SK-N-SH treated with all-trans-retinoic acid at 6 μM for 48 hours (cell line): ENCODE measurements around the gene SFN.

ENCODE experiments used
- ATAC-seq: fragments of 200-7000 bp; cut with Tn5 transposase; 3 replicates; pipeline ENCODE4 v1.9.1; 2020; ENCODE audit warnings: mild to moderate bottlenecking, moderate library complexity
- BACH2 ChIP-seq: fragments of 250-450 bp; sonication (Bioruptor Pico); IDR thresholded peaks from 2 replicates; pipeline ENCODE4 v1.9.0; 2021; ENCODE audit warnings: mild to moderate bottlenecking, borderline replicate concordance
- CREB5 ChIP-seq: fragments of 250-450 bp; sonication (Bioruptor Pico); IDR thresholded peaks from 2 replicates; pipeline ENCODE4 v1.5.1; 2020; ENCODE audit warnings: low read depth, mild to moderate bottlenecking, moderate library complexity
- CSDC2 ChIP-seq: fragments of 250-450 bp; sonication (Bioruptor Pico); IDR thresholded peaks from 2 replicates; pipeline ENCODE4 v1.5.0; 2020; ENCODE audit warnings: mild to moderate bottlenecking, moderate library complexity
- CSRNP3 ChIP-seq: fragments of 250-450 bp; sonication (Bioruptor Pico); IDR thresholded peaks from 2 replicates; pipeline ENCODE4 v1.5.1; 2021; ENCODE audit warnings: mild to moderate bottlenecking, moderate library complexity
- ESRRG ChIP-seq: fragments of 250-450 bp; sonication (Bioruptor Pico); IDR thresholded peaks from 2 replicates; pipeline ENCODE4 v1.6.1; 2021; ENCODE audit warnings: mild to moderate bottlenecking
- GLIS3 ChIP-seq: fragments of 250-450 bp; sonication (Bioruptor Pico); IDR thresholded peaks from 2 replicates; pipeline ENCODE4 v1.5.0; 2020; ENCODE audit warnings: mild to moderate bottlenecking, moderate library complexity
- ISL1 ChIP-seq: fragments of 250-450 bp; sonication (Bioruptor Pico); IDR thresholded peaks from 2 replicates; pipeline ENCODE4 v2.1.2; 2022; ENCODE audit warnings: mild to moderate bottlenecking, moderate library complexity
- OSR1 ChIP-seq: fragments of 250-450 bp; sonication (Bioruptor Pico); IDR thresholded peaks from 2 replicates; pipeline ENCODE4 v1.8.0; 2022; ENCODE audit warnings: moderate library complexity, mild to moderate bottlenecking, inconsistent platforms
- PATZ1 ChIP-seq: fragments of 250-450 bp; sonication (Bioruptor Pico); IDR thresholded peaks from 2 replicates; pipeline ENCODE4 v1.8.0; 2020; ENCODE audit warnings: mild to moderate bottlenecking, moderate library complexity, borderline replicate concordance
- POU6F1 ChIP-seq: fragments of 250-450 bp; sonication (Bioruptor Pico); IDR thresholded peaks from 2 replicates; pipeline ENCODE4 v1.8.0; 2021; ENCODE audit warnings: low read depth, mild to moderate bottlenecking, moderate library complexity, borderline replicate concordance
- PPARA ChIP-seq: fragments of 250-450 bp; sonication (Bioruptor Pico); IDR thresholded peaks from 2 replicates; pipeline ENCODE4 v1.5.0; 2020; ENCODE audit warnings: mild to moderate bottlenecking, borderline replicate concordance
- RARB ChIP-seq: fragments of 250-450 bp; sonication (Bioruptor Pico); IDR thresholded peaks from 2 replicates; pipeline ENCODE4 v1.8.0; 2021; ENCODE audit warnings: mild to moderate bottlenecking, moderate library complexity
- SNAI2 ChIP-seq: fragments of 250-450 bp; sonication (Bioruptor Pico); IDR thresholded peaks from 2 replicates; pipeline ENCODE4 v1.5.0; 2020; ENCODE audit warnings: mild to moderate bottlenecking, moderate library complexity
- TCF4 ChIP-seq: fragments of 250-450 bp; sonication (Bioruptor Pico); IDR thresholded peaks from 2 replicates; pipeline ENCODE4 v1.8.0; 2021; ENCODE audit warnings: mild to moderate bottlenecking, moderate library complexity, borderline replicate concordance
- TOX ChIP-seq: fragments of 250-450 bp; sonication (Bioruptor Pico); IDR thresholded peaks from 2 replicates; pipeline ENCODE4 v1.8.0; 2021; ENCODE audit warnings: mild to moderate bottlenecking, moderate library complexity, borderline replicate concordance
- ZC3H10 ChIP-seq: fragments of 250-450 bp; sonication (Bioruptor Pico); IDR thresholded peaks from 2 replicates; pipeline ENCODE4 v1.5.1; 2021; ENCODE audit warnings: mild to moderate bottlenecking, moderate library complexity
- ZFP3 ChIP-seq: fragments of 250-450 bp; sonication (Bioruptor Pico); IDR thresholded peaks from 2 replicates; pipeline ENCODE4 v1.5.0; 2020; ENCODE audit warnings: mild to moderate bottlenecking, moderate library complexity
- ZNF565 ChIP-seq: fragments of 450-650 bp; formaldehyde crosslinking; conservative IDR thresholded peaks from 2 replicates; pipeline ENCODE4 v1.5.0; 2020; ENCODE audit warnings: low read depth, mild to moderate bottlenecking, moderate library complexity
- ZNF70 ChIP-seq: fragments of 450-650 bp; formaldehyde crosslinking; IDR thresholded peaks from 2 replicates; pipeline ENCODE4 v1.5.0; 2020; ENCODE audit warnings: mild to moderate bottlenecking, moderate library complexity
- ZNF8 ChIP-seq: fragments of 450-650 bp; formaldehyde crosslinking; IDR thresholded peaks from 2 replicates; pipeline ENCODE4 v1.5.0; 2020; ENCODE audit warnings: mild to moderate bottlenecking, moderate library complexity

The SFN gene

GRCh38 chr1:26853156-26853555 lies 9.8 kb upstream of the SFN start:
- no peak for TF ChIP-seq ISL1 (CRISPR knock-in tag)
- no peak for TF ChIP-seq TCF4
- peak; percentile 94 for ATAC-seq

- ATAC-seq = no peak
- no peak for TF ChIP-seq ZNF70
- no peak for TF ChIP-seq RARB (CRISPR knock-in tag)
- no peak for TF ChIP-seq ISL1 (CRISPR knock-in tag)
- TF ChIP-seq CREB5 (CRISPR knock-in tag) = no peak
- no peak for TF ChIP-seq ZNF8
- no peak for TF ChIP-seq TCF4
- TF ChIP-seq OSR1 (CRISPR knock-in tag) = no peak
- TF ChIP-seq CSRNP3 = no peak
- TF ChIP-seq PATZ1 (CRISPR knock-in tag) = no peak
- no peak for TF ChIP-seq PPARA (CRISPR knock-in tag)
- TF ChIP-seq ZNF565 = no peak
- TF ChIP-seq CSDC2 = no peak
- no peak for TF ChIP-seq POU6F1 (CRISPR knock-in tag)
Measured at GRCh38 chr1:26853600-26853999, 9.3 kb upstream of the SFN start.

GRCh38 chr1:26854906-26855305 lies 8.0 kb upstream of the SFN start:
- TF ChIP-seq CREB5 (CRISPR knock-in tag) (no peak), POU6F1 (CRISPR knock-in tag) (no peak), PATZ1 (CRISPR knock-in tag) (no peak), CSRNP3 (no peak), ZFP3 (CRISPR knock-in tag) (no peak), BACH2 (CRISPR knock-in tag) (no peak), RARB (CRISPR knock-in tag) (no peak), SNAI2 (CRISPR knock-in tag) (no peak), ZC3H10 (CRISPR knock-in tag) (no peak), ZNF565 (no peak), ESRRG (CRISPR knock-in tag) (no peak), OSR1 (CRISPR knock-in tag) (no peak), TCF4 (no peak), ZNF8 (no peak), TOX (CRISPR knock-in tag) (no peak), ISL1 (CRISPR knock-in tag) (no peak), GLIS3 (no peak)

More at GRCh38 chr1:26854906-26855305, 8.0 kb upstream of the SFN start:
- ATAC-seq = no peak
